ENCODE measurements around the gene POU2F3. TPM values are rescaled to one million over a fixed set of nuclear protein-coding genes. Genes with fewer than 3 reads are reported as not detected.
"Not testable (repeated sequence)": the region's sequence is repeated elsewhere in the genome, so short reads cannot be mapped to it uniquely, and the experiment has no call there.

Gene POU2F3
- total RNA-seq, 2 donors from 2014 or later = 0.26 TPM; not detected in 1

- no peak for ATAC-seq
- intact Hi-C loops (cut with DNase I) = no loop called here
- 63 to 65% methylated on average over 4 to 5 of the region's 5 CpGs for WGBS, 2 donors
These were observed 28.7 kb downstream of the POU2F3 start for GRCh38 chr11:120268686-120269085.

GRCh38 chr11:120270386-120270785 is 30.4 kb downstream of the POU2F3 start:
- Histone ChIP-seq H3K4me1 (no peaks in the 10 kb centered on the region), H3K9me3 (no peaks in the 10 kb centered on the region), H3K27me3 (no peaks in the 10 kb centered on the region), H3K27ac (no peak overlapping the region), H3K36me3 (replicated peaks in 1 of 2; ENCODE audit: insufficient read depth in 1 of 2, low read depth in 2 of 2) (no peaks in the 10 kb centered on the region), H3K4me3 (no peak overlapping the region)
- intact Hi-C loops (cut with DNase I) = no loop called here
- DNase-seq (no peak), ATAC-seq (no peak)
- TF ChIP-seq POLR2A (IDR thresholded peaks at IDR 0.05) = no peak
- no peak for TF ChIP-seq CTCF (IDR thresholded peaks at IDR 0.05)
- 79 to 82% methylated on average over 1 of the region's 1 CpG for WGBS, 2 donors

More at GRCh38 chr11:120268686-120269085, 28.7 kb downstream of the POU2F3 start:
- DNase-seq = no peak
- Histone ChIP-seq H3K4me1 (no peaks in the 10 kb centered on the region), H3K4me3 (no peak overlapping the region), H3K9me3 (no peaks in the 10 kb centered on the region), H3K27ac (no peak overlapping the region), H3K36me3 (replicated peaks in 1 of 2; ENCODE audit: insufficient read depth in 1 of 2, low read depth in 2 of 2) (no peaks in the 10 kb centered on the region), H3K27me3 (no peaks in the 10 kb centered on the region)
- no peak for TF ChIP-seq CTCF (IDR thresholded peaks at IDR 0.05)
- TF ChIP-seq POLR2A (IDR thresholded peaks at IDR 0.05) = no peak

- intact Hi-C loops (cut with DNase I) = no loop called here
- TF ChIP-seq POLR2A (IDR thresholded peaks at IDR 0.05) = no peak
- no peak for TF ChIP-seq CTCF (IDR thresholded peaks at IDR 0.05)
- Histone ChIP-seq H3K27ac (no peak overlapping the region), H3K4me3 (no peak overlapping the region), H3K36me3 (replicated peaks in 1 of 2; ENCODE audit: insufficient read depth in 1 of 2, low read depth in 2 of 2) (no peaks in the 10 kb centered on the region), H3K27me3 (no peaks in the 10 kb centered on the region), H3K9me3 (no peaks in the 10 kb centered on the region), H3K4me1 (no peaks in the 10 kb centered on the region)
- 79 to 81% methylated on average over 5 of the region's 5 CpGs for WGBS, 2 donors
- DNase-seq (no peak), ATAC-seq (no peak)
These were observed 31.7 kb downstream of the POU2F3 start for GRCh38 chr11:120271672-120272071.

DNA sequence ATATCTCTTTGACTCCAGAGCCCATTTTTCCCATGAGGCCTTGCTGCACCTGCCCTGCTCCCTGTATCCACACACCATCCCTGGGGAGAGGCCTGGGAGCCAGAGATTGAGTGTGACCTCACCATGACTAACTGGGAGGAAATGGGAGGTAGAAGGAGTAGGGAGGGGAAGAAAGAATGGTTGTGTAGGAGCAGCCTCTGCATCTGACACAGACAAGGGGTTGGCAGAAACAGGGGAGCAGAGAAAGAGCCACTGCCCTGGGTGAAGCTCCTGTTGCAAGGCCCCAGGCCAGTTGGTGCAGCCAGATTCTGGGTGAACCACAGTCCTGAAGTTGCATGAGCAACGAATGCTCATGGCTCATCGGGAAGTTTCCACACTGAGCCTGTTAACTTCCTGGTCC is 32.4 kb downstream of the POU2F3 start:
- no peaks in the 10 kb centered on the region for H3K9me3 ChIP-seq
- ATAC-seq (no peak), DNase-seq (no peak)
- no peak overlapping the region for H3K4me3 ChIP-seq
- WGBS, 2 donors = 81 to 83% methylated on average over 2 of the region's 2 CpGs
- TF ChIP-seq CTCF (IDR thresholded peaks at IDR 0.05) = no peak
- TF ChIP-seq POLR2A (IDR thresholded peaks at IDR 0.05) = no peak
- intact Hi-C loops (cut with DNase I) = no loop called here
- no peak overlapping the region for H3K27ac ChIP-seq
- no peaks in the 10 kb centered on the region for H3K36me3 ChIP-seq (replicated peaks in 1 of 2; ENCODE audit: insufficient read depth in 1 of 2, low read depth in 2 of 2)
- H3K27me3 ChIP-seq = no peaks in the 10 kb centered on the region
- H3K4me1 ChIP-seq = no peaks in the 10 kb centered on the region

GRCh38 chr11:120273432-120273831 is 33.5 kb downstream of the POU2F3 start:
- Histone ChIP-seq H3K27me3 (no peaks in the 10 kb centered on the region), H3K4me1 (no peaks in the 10 kb centered on the region), H3K9me3 (no peaks in the 10 kb centered on the region), H3K4me3 (no peak overlapping the region), H3K36me3 (replicated peaks in 1 of 2; ENCODE audit: insufficient read depth in 1 of 2, low read depth in 2 of 2) (no peaks in the 10 kb centered on the region), H3K27ac (no peak overlapping the region)
- TF ChIP-seq CTCF (IDR thresholded peaks at IDR 0.05) = no peak
- TF ChIP-seq POLR2A (IDR thresholded peaks at IDR 0.05) = no peak
- WGBS, 2 donors = 85 to 98% methylated on average over 2 of the region's 2 CpGs
- ATAC-seq (no peak), DNase-seq (no peak)
- intact Hi-C loops (cut with DNase I) = no loop called here

GRCh38 chr11:120273956-120274355 is 34.0 kb downstream of the POU2F3 start:
- intact Hi-C loops (cut with DNase I) = not testable (repeated sequence)

More at GRCh38 chr11:120273956-120274355, 34.0 kb downstream of the POU2F3 start:
- H3K4me1 ChIP-seq; H3K36me3 ChIP-seq (replicated peaks in 1 of 2; ENCODE audit: insufficient read depth in 1 of 2, low read depth in 2 of 2); DNase-seq; H3K4me3 ChIP-seq; H3K9me3 ChIP-seq; ATAC-seq; H3K27me3 ChIP-seq; H3K27ac ChIP-seq: not testable (repeated sequence)
- 88% methylated on average over 2 of the region's 2 CpGs for WGBS, 2 donors

Measured in body of pancreas (tissue), 4 donors.